ENCODE results near the gene AMH.

- TF ChIP-seq REST (IDR thresholded peaks at IDR 0.05) (no peak), CTCF (IDR thresholded peaks at IDR 0.05; ENCODE audit: low read depth, low read length, missing input control) (no peak), YY1 (IDR thresholded peaks at IDR 0.05) (no peak)
These were observed 6.3 kb upstream of the AMH start for GRCh38 chr19:2242816-2243215.
